H9 (cell line): ENCODE data around the gene SHE. TPM values are rescaled to one million over a fixed set of nuclear protein-coding genes. Genes with fewer than 3 reads are reported as not detected.

Experiments
- DNase-seq: peaks from one replicate; pipeline ENCODE4 v3.0.0-alpha.2; 2017
- H2AFZ ChIP-seq: one replicate; pipeline ENCODE4 v1.6.1; 2013; ENCODE audit warnings: mild to moderate bottlenecking, low read length, control low read depth, moderate library complexity
- H2AK5ac ChIP-seq: 2 replicates; pipeline ENCODE4 v1.6.1; 2013; ENCODE audit warnings: low read length, control low read depth, mixed read lengths; ENCODE audit not compliant: insufficient read length
- H2BK120ac ChIP-seq: one replicate; pipeline ENCODE4 v1.6.1; 2013; ENCODE audit warnings: low read depth, mild to moderate bottlenecking, low read length, control low read depth, inconsistent platforms; ENCODE audit not compliant: poor library complexity, severe bottlenecking
- H2BK12ac ChIP-seq: 2 replicates; pipeline ENCODE4 v1.6.1; 2013; ENCODE audit warnings: low read length, control low read depth, mixed read lengths, low read depth; ENCODE audit not compliant: insufficient read length
- H2BK15ac ChIP-seq: 2 replicates; pipeline ENCODE4 v1.6.1; 2013; ENCODE audit warnings: low read depth, low read length, control low read depth
- H2BK20ac ChIP-seq: one replicate; pipeline ENCODE4 v1.6.1; 2013; ENCODE audit warnings: low read depth, mild to moderate bottlenecking, low read length, control low read depth, inconsistent platforms; ENCODE audit not compliant: poor library complexity, severe bottlenecking
- H2BK5ac ChIP-seq: 2 replicates; pipeline ENCODE4 v1.6.1; 2013; ENCODE audit warnings: low read length, control low read depth, mixed read lengths; ENCODE audit not compliant: insufficient read length
- H3K14ac ChIP-seq: 2 replicates; pipeline ENCODE4 v1.6.1; 2013; ENCODE audit warnings: low read length, control low read depth; ENCODE audit not compliant: insufficient read depth
- H3K18ac ChIP-seq: 2 replicates; pipeline ENCODE4 v1.6.1; 2013; ENCODE audit warnings: low read depth, mild to moderate bottlenecking, mixed read lengths, low read length, control low read depth; ENCODE audit not compliant: insufficient read length
- H3K23ac ChIP-seq: 2 replicates; pipeline ENCODE4 v1.6.1; 2013; ENCODE audit warnings: low read length, control low read depth, mixed read lengths, low read depth; ENCODE audit not compliant: insufficient read length
- H3K23me2 ChIP-seq: 2 replicates; pipeline ENCODE4 v1.6.1; 2013; ENCODE audit warnings: low read depth, mild to moderate bottlenecking, mixed read lengths, low read length, control low read depth; ENCODE audit not compliant: insufficient read length, poor library complexity, severe bottlenecking
- H3K27ac ChIP-seq: 2 replicates; pipeline ENCODE4 v1.5.1; 2013; ENCODE audit warnings: low read length, control low read depth, mixed read lengths, low read depth; ENCODE audit not compliant: insufficient read length
- H3K27me3 ChIP-seq: 2 replicates; pipeline ENCODE4 v1.6.1; 2013; ENCODE audit warnings: low read length, control low read depth, inconsistent platforms; ENCODE audit not compliant: insufficient read depth
- H3K4ac ChIP-seq: 2 replicates; pipeline ENCODE4 v1.6.1; 2013; ENCODE audit warnings: low read depth, mild to moderate bottlenecking, control low read depth, inconsistent platforms, low read length, moderate library complexity
- H3K4me1 ChIP-seq: 2 replicates; pipeline ENCODE4 v1.6.1; 2013; ENCODE audit warnings: low read length, control low read depth, inconsistent platforms; ENCODE audit not compliant: insufficient read depth
- H3K4me2 ChIP-seq: 2 replicates; pipeline ENCODE4 v1.6.1; 2013; ENCODE audit warnings: low read length, control low read depth, mixed read lengths; ENCODE audit not compliant: insufficient read length, insufficient read depth
- H3K56ac ChIP-seq: 2 replicates; pipeline ENCODE4 v1.6.1; 2013; ENCODE audit warnings: low read depth, mild to moderate bottlenecking, mixed read lengths, low read length, control low read depth; ENCODE audit not compliant: insufficient read length
- H3K79me1 ChIP-seq: 2 replicates; pipeline ENCODE4 v1.6.1; 2013; ENCODE audit warnings: low read depth, mild to moderate bottlenecking, moderate library complexity, low read length, control low read depth, inconsistent platforms; ENCODE audit not compliant: insufficient read depth, poor library complexity, severe bottlenecking
- H3K79me2 ChIP-seq: 2 replicates; pipeline ENCODE4 v1.6.1; 2013; ENCODE audit warnings: low read length, control low read depth, inconsistent platforms; ENCODE audit not compliant: insufficient read depth
- H3K9ac ChIP-seq: 2 replicates; pipeline ENCODE4 v1.6.1; 2013; ENCODE audit warnings: low read length, control low read depth, mixed read lengths; ENCODE audit not compliant: insufficient read length; ENCODE audit errors: extremely low read depth
- H3K9me3 ChIP-seq: one replicate; pipeline ENCODE4 v1.6.1; 2013; ENCODE audit warnings: low read depth, low read length, inconsistent platforms; ENCODE audit not compliant: control insufficient read depth
- H3T11ph ChIP-seq: one replicate; pipeline ENCODE4 v1.6.1; 2013; ENCODE audit warnings: mild to moderate bottlenecking, low read length, control low read depth, inconsistent platforms
- H4K20me1 ChIP-seq: one replicate; pipeline ENCODE4 v1.6.1; 2013; ENCODE audit not compliant: control insufficient read depth, insufficient read length, insufficient read depth
- H4K5ac ChIP-seq: 2 replicates; pipeline ENCODE4 v1.6.1; 2013; ENCODE audit warnings: low read depth, mild to moderate bottlenecking, mixed read lengths, low read length, control low read depth; ENCODE audit not compliant: insufficient read length
- H4K8ac ChIP-seq: replicated peaks from 2 replicates; pipeline ENCODE4 v1.6.1; 2013; ENCODE audit warnings: low read length, control low read depth, mixed read lengths, low read depth; ENCODE audit not compliant: insufficient read length
- H4K91ac ChIP-seq: 2 replicates; pipeline ENCODE4 v1.6.1; 2013; ENCODE audit warnings: low read depth, mild to moderate bottlenecking, moderate library complexity, mixed read lengths, low read length, control low read depth; ENCODE audit not compliant: insufficient read length
- H3K27ac Mint-ChIP-seq, 3 experiments: 2 replicates in 2 of 3; 3 replicates in 1 of 3; pipeline ENCODE4 v1.8.0; 2020 to 2021; ENCODE audit warnings: mixed read lengths in 3 of 3, mild to moderate bottlenecking in 1 of 3, moderate library complexity in 1 of 3
- H3K27me3 Mint-ChIP-seq: 2 replicates; pipeline ENCODE4 v1.8.0; 2021; ENCODE audit warnings: low read depth, mild to moderate bottlenecking, moderate library complexity, mixed read lengths
- H3K36me3 Mint-ChIP-seq, 3 experiments: 2 replicates in 2 of 3; 3 replicates in 1 of 3; pipeline ENCODE4 v1.8.0; 2020 to 2021; ENCODE audit warnings: low read depth in 3 of 3, mixed read lengths in 3 of 3; ENCODE audit not compliant: insufficient read depth in 1 of 3
- H3K4me1 Mint-ChIP-seq, 2 experiments: 2 replicates each; pipeline ENCODE4 v1.8.0; 2020; ENCODE audit warnings: mixed read lengths in 2 of 2
- H3K4me3 Mint-ChIP-seq, 2 experiments: 2 replicates in 1 of 2; 3 replicates in 1 of 2; pipeline ENCODE4 v1.8.0; 2020 to 2021; ENCODE audit warnings: mild to moderate bottlenecking in 2 of 2, mixed read lengths in 2 of 2, moderate library complexity in 1 of 2
- H3K9me3 Mint-ChIP-seq, 2 experiments: 2 replicates in 1 of 2; 3 replicates in 1 of 2; pipeline ENCODE4 v1.8.0; 2020; ENCODE audit warnings: mild to moderate bottlenecking in 2 of 2, mixed read lengths in 2 of 2, moderate library complexity in 1 of 2
- CTCF ChIP-seq: fragments of 200-600 bp; sonication (generic); conservative IDR thresholded peaks from 3 replicates; pipeline ENCODE4 v1.8.0; 2021; ENCODE audit warnings: antibody characterized with exemption, mild to moderate bottlenecking
- WGBS: extraction: QIAGEN DNeasy Blood & Tissue Kit; methylation state at CpG from one replicate; pipeline ENCODE4 v1.1.7; 2013; ENCODE audit warnings: missing lambda C conversion rate, low lambda C conversion rate, mixed read lengths; ENCODE audit not compliant: insufficient read length; ENCODE audit errors: extremely low coverage; 5-methylcytosine and 5-hydroxymethylcytosine counted together
- total RNA-seq: library from RNA; stranded (reverse); gene quantifications from 2 replicates; pipeline ENCODE4 v1.2.1, GENCODE V29; 2021

The SHE gene
- total RNA-seq, 1 experiment from 2014 or later = 0.48 TPM

- Histone ChIP-seq H3K9ac (no peak overlapping the region), H2BK5ac (no peak overlapping the region), H2BK15ac (no peak overlapping the region), H2AK5ac (no peak overlapping the region), H3K18ac (no peak overlapping the region), H2BK20ac (no peak overlapping the region), H3K4ac (no peak overlapping the region), H3K27me3 (no peaks in the 10 kb centered on the region), H3K9me3 (no peaks in the 10 kb centered on the region), H4K5ac (no peak overlapping the region), H2AFZ (no peak overlapping the region), H3K27ac (no peak overlapping the region), H3K79me1 (no peaks in the 10 kb centered on the region), H3K4me2 (no peak overlapping the region), H2BK120ac (no peak overlapping the region), H3K23me2 (no peaks in the 10 kb centered on the region), H3K4me1 (no peaks in the 10 kb centered on the region), H4K91ac (no peak overlapping the region), H3K23ac (no peak overlapping the region), H3K79me2 (no peaks in the 10 kb centered on the region), H3K56ac (no peak overlapping the region), H3T11ph (no peak overlapping the region), H4K8ac (no peak overlapping the region), H2BK12ac (no peak overlapping the region), H3K14ac (no peak overlapping the region), H4K20me1 (no peaks in the 10 kb centered on the region)
- no peaks in the 10 kb centered on the region for H3K4me1 Mint-ChIP-seq
- H3K4me3 Mint-ChIP-seq = no peak overlapping the region
- H3K27ac Mint-ChIP-seq = no peak overlapping the region; a peak in 1 of 7 replicates
- DNase-seq = no peak
- no peaks in the 10 kb centered on the region for H3K9me3 Mint-ChIP-seq
- TF ChIP-seq CTCF = no peak
- H3K27me3 Mint-ChIP-seq = no peaks in the 10 kb centered on the region; the same call in none of the 2 replicates
- no peaks in the 10 kb centered on the region for H3K36me3 Mint-ChIP-seq
- WGBS = no CpG with 5 or more reads among the region's 5 CpGs
Measured at GRCh38 chr1:154454386-154455120, 47.7 kb downstream of the SHE start.
